ENCODE measurements around the gene IL6R. TPM values are rescaled to one million over a fixed set of nuclear protein-coding genes. Genes with fewer than 3 reads are reported as not detected.
A peak's percentile ranks its signal among the peaks of the same experiment; 100 is the strongest.

The IL6R gene
- total and polyA plus RNA-seq, 8 donors: 4.5 to 65.3 (median 5.7) TPM

GRCh38 chr1:154422521-154422920 lies 17.4 kb downstream of the IL6R start:
- TF ChIP-seq, protein P1, sequence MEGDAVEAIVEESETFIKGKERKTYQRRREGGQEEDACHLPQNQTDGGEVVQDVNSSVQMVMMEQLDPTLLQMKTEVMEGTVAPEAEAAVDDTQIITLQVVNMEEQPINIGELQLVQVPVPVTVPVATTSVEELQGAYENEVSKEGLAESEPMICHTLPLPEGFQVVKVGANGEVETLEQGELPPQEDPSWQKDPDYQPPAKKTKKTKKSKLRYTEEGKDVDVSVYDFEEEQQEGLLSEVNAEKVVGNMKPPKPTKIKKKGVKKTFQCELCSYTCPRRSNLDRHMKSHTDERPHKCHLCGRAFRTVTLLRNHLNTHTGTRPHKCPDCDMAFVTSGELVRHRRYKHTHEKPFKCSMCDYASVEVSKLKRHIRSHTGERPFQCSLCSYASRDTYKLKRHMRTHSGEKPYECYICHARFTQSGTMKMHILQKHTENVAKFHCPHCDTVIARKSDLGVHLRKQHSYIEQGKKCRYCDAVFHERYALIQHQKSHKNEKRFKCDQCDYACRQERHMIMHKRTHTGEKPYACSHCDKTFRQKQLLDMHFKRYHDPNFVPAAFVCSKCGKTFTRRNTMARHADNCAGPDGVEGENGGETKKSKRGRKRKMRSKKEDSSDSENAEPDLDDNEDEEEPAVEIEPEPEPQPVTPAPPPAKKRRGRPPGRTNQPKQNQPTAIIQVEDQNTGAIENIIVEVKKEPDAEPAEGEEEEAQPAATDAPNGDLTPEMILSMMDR (IDR thresholded peaks at IDR 0.05): no peak
- Histone ChIP-seq H3K27me3 (no peaks in the 10 kb centered on the region), H3K4me1 (peaks cover 58 to 94% of the 10 kb centered on the region in 2 donors), H3K4me3 (no peak overlapping the region), H3K9me3 (no peaks in the 10 kb centered on the region), H3K27ac (peak overlapping the region; percentile 13 to 76), H3K36me3 (no peaks in the 10 kb centered on the region)
- intact Hi-C loops (cut with DNase I): no loop called here
- no peak for ATAC-seq
- DNase-seq: no peak

GRCh38 chr1:154423304-154423987 lies 18.3 kb downstream of the IL6R start:
- TF ChIP-seq, protein P1 (IDR thresholded peaks at IDR 0.05): no peak
- DNase-seq (no peak), ATAC-seq (no peak)
- intact Hi-C loops (cut with DNase I): no loop called here
- H3K4me3 ChIP-seq: no peak overlapping the region
- no peaks in the 10 kb centered on the region for H3K36me3 ChIP-seq
- peak overlapping the region; percentile 47 to 76 for H3K27ac ChIP-seq
- H3K27me3 ChIP-seq: no peaks in the 10 kb centered on the region
- no peaks in the 10 kb centered on the region for H3K9me3 ChIP-seq
- H3K4me1 ChIP-seq: peaks cover 63 to 94% of the 10 kb centered on the region in 2 donors

- H3K4me1 ChIP-seq: peaks cover 58 to 94% of the 10 kb centered on the region in 2 donors
- intact Hi-C loops (cut with DNase I): no loop called here
- H3K36me3 ChIP-seq: peaks cover 0 to 2% of the 10 kb centered on the region in 2 donors
- H3K9me3 ChIP-seq: no peaks in the 10 kb centered on the region
- H3K27ac ChIP-seq: peak overlapping the region; percentile 47 to 76
- H3K4me3 ChIP-seq: no peak overlapping the region
- no peak for ATAC-seq
- H3K27me3 ChIP-seq: no peaks in the 10 kb centered on the region
- DNase-seq: no peak
- TF ChIP-seq, protein P1 (IDR thresholded peaks at IDR 0.05): no peak
These were observed 18.8 kb downstream of the IL6R start for GRCh38 chr1:154423988-154424326.

GRCh38 chr1:154425172-154425571 lies 20.0 kb downstream of the IL6R start:
- intact Hi-C loops (cut with DNase I): no loop called here
- Histone ChIP-seq H3K27me3 (no peaks in the 10 kb centered on the region), H3K9me3 (no peaks in the 10 kb centered on the region), H3K27ac (no peak overlapping the region), H3K4me1 (peaks cover 47 to 94% of the 10 kb centered on the region in 2 donors), H3K36me3 (peaks cover 0 to 14% of the 10 kb centered on the region in 2 donors), H3K4me3 (no peak overlapping the region)
- no peak for DNase-seq
- TF ChIP-seq, protein P1 (IDR thresholded peaks at IDR 0.05): no peak
- no peak for ATAC-seq

- H3K36me3 ChIP-seq: peaks cover 0 to 22% of the 10 kb centered on the region in 2 donors
- TF ChIP-seq, protein P1 (IDR thresholded peaks at IDR 0.05): no peak
- H3K9me3 ChIP-seq: no peaks in the 10 kb centered on the region
- ATAC-seq (peak; percentile 55), DNase-seq (peak in 1 of 4 donors; percentile 59)
- H3K4me3 ChIP-seq: no peak overlapping the region
- H3K27me3 ChIP-seq: no peaks in the 10 kb centered on the region
- H3K27ac ChIP-seq: peak overlapping the region; percentile 37 to 66
- H3K4me1 ChIP-seq: peaks cover 46 to 93% of the 10 kb centered on the region in 2 donors
- intact Hi-C loops (cut with DNase I): no loop called here
These were observed 22.3 kb downstream of the IL6R start for GRCh38 chr1:154427173-154428139.

Data from left lung (tissue), 10 donors.